K562 (cell line): ENCODE data around the gene DSP. TPM values are rescaled to one million over a fixed set of nuclear protein-coding genes. Genes with fewer than 3 reads are reported as not detected.
A peak's percentile ranks its signal among the peaks of the same experiment; 100 is the strongest.

Experiments
- ARID3A ChIP-seq: IDR thresholded peaks from 2 replicates; pipeline ENCODE4 v1.6.1; 2012; ENCODE audit warnings: low read depth, low read length, improper control_type of control experiment, borderline replicate concordance
- HOMEZ ChIP-seq: fragments of 250-450 bp; sonication (Bioruptor Pico); IDR thresholded peaks from 2 replicates; pipeline ENCODE4 v1.4.0; 2020; ENCODE audit warnings: mild to moderate bottlenecking, moderate library complexity
- IRF1 ChIP-seq: sonication (generic); formaldehyde crosslinking; IDR thresholded peaks from 2 replicates; pipeline ENCODE4 v1.8.0; 2022; ENCODE audit warnings: missing genetic modification reagents, mild to moderate bottlenecking, borderline replicate concordance
- STAT6 ChIP-seq: sonication (generic); formaldehyde crosslinking; IDR thresholded peaks from 2 replicates; pipeline ENCODE4 v1.8.1; 2023; ENCODE audit warnings: mild to moderate bottlenecking, missing genetic modification reagents
- ZNF280A ChIP-seq: fragments of 450-650 bp; IDR thresholded peaks from 2 replicates; pipeline ENCODE4 v1.6.1; 2018; ENCODE audit warnings: mild to moderate bottlenecking, low read depth; ENCODE audit not compliant: partially characterized antibody
- ZNF639 ChIP-seq, 2 experiments: fragments of 200-800 bp in 1 of 2; sonication (Bioruptor generic) in 1 of 2; sonication (generic) in 1 of 2; formaldehyde crosslinking in 1 of 2; IDR thresholded peaks in 1 of 2; conservative IDR thresholded peaks in 1 of 2; 2 replicates each; pipeline versions ENCODE4 v1.5.0 to v1.6.1; 2016 to 2020; ENCODE audit warnings: missing compliant biosample characterization in 1 of 2, missing genetic modification characterization in 1 of 2, missing genetic modification reagents in 1 of 2
- ZNF79 ChIP-seq: fragments of 250-450 bp; sonication (Bioruptor Pico); IDR thresholded peaks from 2 replicates; pipeline ENCODE4 v1.4.0; 2020; ENCODE audit warnings: low read depth, mild to moderate bottlenecking, moderate library complexity
- polyA plus RNA-seq, 8 experiments: library from polyadenylated mRNA; depleted of rRNA in 4 of 8; stranded (reverse) in 5 of 8; unstranded in 3 of 8; fragments of >200 nt; fragmentation: Nextera tagmentation in 2 of 8; fragmentation: Illumina TruSeq in 1 of 8; extraction: Ambion mirVana in 2 of 8; extraction: Trizol in 1 of 8; gene quantifications; 2 replicates each; pipeline versions ENCODE4 v1.2.1 to v1.2.3, GENCODE V29; 2011 to 2014; ENCODE audit warnings: inconsistent platforms in 1 of 8, missing spikeins in 1 of 8
- total RNA-seq, 7 experiments: library from RNA; depleted of rRNA in 6 of 7; stranded (reverse); fragments of >200 nt in 6 of 7; fragmentation: Illumina TruSeq in 2 of 7; extraction: Trizol in 2 of 7; gene quantifications; 2 replicates each; pipeline versions ENCODE4 v1.2.1 to v1.2.3, GENCODE V29; 2011 to 2021; ENCODE audit warnings: low replicate concordance in 1 of 7

The DSP gene
- total and polyA plus RNA-seq, 9 of the 15 experiments (the other 6 are each of a cell fraction or from before 2014, with no cell fraction given) = under 0.01 to 0.24 (median 0.03) TPM; not detected in 2

GRCh38 chr6:7589949-7590917 is 48.8 kb downstream of the DSP start, which contains the start of gene SNRNP48 (continued):
- 0 out of 2 replicates have a peak, but pooled peaks have one; percentile 27 for TF ChIP-seq IRF1
- TF ChIP-seq STAT6 = no peak
- TF ChIP-seq ZNF639 (CRISPR knock-in tag; conservative IDR thresholded peaks at IDR 0.05 in 1 of 2, IDR thresholded peaks at IDR 0.05 in 1 of 2) = no peak
- TF ChIP-seq HOMEZ = no peak
- TF ChIP-seq ARID3A = no peak
- TF ChIP-seq ZNF280A = no peak
- TF ChIP-seq ZNF79 (CRISPR knock-in tag) = no peak
